Dendritic cell treated with granulocyte-macrophage colony-stimulating factor and Interleukin-4, amounts not matched to agents 40 ng/mL and 50 ng/mL, for 4 days (primary cell): ENCODE measurements around the gene ZBTB20.

Source experiments
- H3K27ac Mint-ChIP-seq: one replicate; pipeline ENCODE4 v1.8.0; 2022; ENCODE audit warnings: mild to moderate bottlenecking, mixed read lengths
- H3K27me3 Mint-ChIP-seq: one replicate; pipeline ENCODE4 v1.8.0; 2022; ENCODE audit warnings: mild to moderate bottlenecking, mixed read lengths
- H3K36me3 Mint-ChIP-seq: one replicate; pipeline ENCODE4 v1.8.0; 2022; ENCODE audit warnings: low read depth, mixed read lengths
- H3K4me1 Mint-ChIP-seq: one replicate; pipeline ENCODE4 v1.8.0; 2022; ENCODE audit warnings: low read depth, mixed read lengths
- H3K4me3 Mint-ChIP-seq: one replicate; pipeline ENCODE4 v1.8.0; 2022; ENCODE audit warnings: mild to moderate bottlenecking, moderate library complexity, mixed read lengths
- H3K9me3 Mint-ChIP-seq: one replicate; pipeline ENCODE4 v1.8.0; 2022; ENCODE audit warnings: mixed read lengths
- intact Hi-C: fragments of 100-400 bp; cut with micrococcal nuclease; formaldehyde crosslinking; loops from one replicate; pipeline ENCODE4 v1.15.0; 2022

Gene ZBTB20

GRCh38 chr3:114508208-114508607 lies 638.9 kb downstream of the ZBTB20 start:
- no peaks in the 10 kb centered on the region for H3K4me1 Mint-ChIP-seq
- no peak overlapping the region for H3K27ac Mint-ChIP-seq
- no peak overlapping the region for H3K4me3 Mint-ChIP-seq
- no peaks in the 10 kb centered on the region for H3K9me3 Mint-ChIP-seq
- no peaks in the 10 kb centered on the region for H3K36me3 Mint-ChIP-seq
- H3K27me3 Mint-ChIP-seq: no peaks in the 10 kb centered on the region
- intact Hi-C loops: no loop called here

- H3K36me3 Mint-ChIP-seq: no peaks in the 10 kb centered on the region
- no peak overlapping the region for H3K4me3 Mint-ChIP-seq
- intact Hi-C loops: no loop called here
- no peaks in the 10 kb centered on the region for H3K27me3 Mint-ChIP-seq
- H3K27ac Mint-ChIP-seq: no peak overlapping the region
- H3K4me1 Mint-ChIP-seq: no peaks in the 10 kb centered on the region
- H3K9me3 Mint-ChIP-seq: no peaks in the 10 kb centered on the region
Measured at GRCh38 chr3:114506591-114507300, 640.3 kb downstream of the ZBTB20 start.

- Mint-ChIP-seq H3K27ac (no peak overlapping the region), H3K36me3 (no peaks in the 10 kb centered on the region), H3K27me3 (no peaks in the 10 kb centered on the region), H3K4me3 (no peak overlapping the region), H3K4me1 (peaks cover 4% of the 10 kb centered on the region), H3K9me3 (no peaks in the 10 kb centered on the region)
- intact Hi-C loops: no loop called here
Measured at GRCh38 chr3:114504941-114505628, 642.0 kb downstream of the ZBTB20 start.

GRCh38 chr3:114502204-114502603 lies 644.9 kb downstream of the ZBTB20 start:
- H3K27ac Mint-ChIP-seq: no peak overlapping the region
- H3K9me3 Mint-ChIP-seq: no peaks in the 10 kb centered on the region
- H3K4me1 Mint-ChIP-seq: peaks cover 7% of the 10 kb centered on the region
- no peaks in the 10 kb centered on the region for H3K27me3 Mint-ChIP-seq
- no peaks in the 10 kb centered on the region for H3K36me3 Mint-ChIP-seq
- H3K4me3 Mint-ChIP-seq: no peak overlapping the region
- intact Hi-C loops: no loop called here

GRCh38 chr3:114499976-114500375 lies 647.1 kb downstream of the ZBTB20 start:
- H3K27me3 Mint-ChIP-seq: no peaks in the 10 kb centered on the region
- H3K4me1 Mint-ChIP-seq: peaks cover 7% of the 10 kb centered on the region
- no peak overlapping the region for H3K27ac Mint-ChIP-seq
- H3K36me3 Mint-ChIP-seq: no peaks in the 10 kb centered on the region
- H3K4me3 Mint-ChIP-seq: no peak overlapping the region
- no peaks in the 10 kb centered on the region for H3K9me3 Mint-ChIP-seq
- intact Hi-C loops: no loop called here

- intact Hi-C loops: no loop called here
- Mint-ChIP-seq H3K36me3 (no peaks in the 10 kb centered on the region), H3K9me3 (no peaks in the 10 kb centered on the region), H3K27me3 (no peaks in the 10 kb centered on the region), H3K27ac (no peak overlapping the region), H3K4me3 (no peak overlapping the region), H3K4me1 (peaks cover 7% of the 10 kb centered on the region)
Measured at GRCh38 chr3:114498539-114499370, 648.3 kb downstream of the ZBTB20 start.

GRCh38 chr3:114496874-114497273 lies 650.2 kb downstream of the ZBTB20 start:
- no peaks in the 10 kb centered on the region for H3K9me3 Mint-ChIP-seq
- no peak overlapping the region for H3K27ac Mint-ChIP-seq
- no peaks in the 10 kb centered on the region for H3K36me3 Mint-ChIP-seq
- H3K4me3 Mint-ChIP-seq: no peak overlapping the region
- no peaks in the 10 kb centered on the region for H3K27me3 Mint-ChIP-seq
- intact Hi-C loops: no loop called here
- peaks cover 7% of the 10 kb centered on the region for H3K4me1 Mint-ChIP-seq

GRCh38 chr3:114496466-114496865 lies 650.6 kb downstream of the ZBTB20 start:
- Mint-ChIP-seq H3K27ac (no peak overlapping the region), H3K9me3 (no peaks in the 10 kb centered on the region), H3K4me1 (peaks cover 7% of the 10 kb centered on the region), H3K27me3 (no peaks in the 10 kb centered on the region), H3K4me3 (no peak overlapping the region), H3K36me3 (no peaks in the 10 kb centered on the region)
- intact Hi-C loops: no loop called here

- intact Hi-C loops: no loop called here
- no peaks in the 10 kb centered on the region for H3K36me3 Mint-ChIP-seq
- H3K9me3 Mint-ChIP-seq: no peaks in the 10 kb centered on the region
- H3K4me1 Mint-ChIP-seq: peaks cover 7% of the 10 kb centered on the region
- no peak overlapping the region for H3K27ac Mint-ChIP-seq
- no peak overlapping the region for H3K4me3 Mint-ChIP-seq
- H3K27me3 Mint-ChIP-seq: no peaks in the 10 kb centered on the region
Measured at GRCh38 chr3:114496021-114496434, 651.1 kb downstream of the ZBTB20 start.

GRCh38 chr3:114494498-114494897 lies 652.6 kb downstream of the ZBTB20 start:
- intact Hi-C loops: no loop called here
- Mint-ChIP-seq H3K36me3 (no peaks in the 10 kb centered on the region), H3K27me3 (no peaks in the 10 kb centered on the region), H3K4me1 (no peaks in the 10 kb centered on the region), H3K27ac (no peak overlapping the region), H3K4me3 (no peak overlapping the region), H3K9me3 (no peaks in the 10 kb centered on the region)

- intact Hi-C loops: no loop called here
Measured at GRCh38 chr3:114490829-114491228, 656.3 kb downstream of the ZBTB20 start.

GRCh38 chr3:114487502-114487901 lies 659.6 kb downstream of the ZBTB20 start:
- Mint-ChIP-seq H3K4me1 (no peaks in the 10 kb centered on the region), H3K36me3 (no peaks in the 10 kb centered on the region), H3K4me3 (no peak overlapping the region), H3K27me3 (no peaks in the 10 kb centered on the region), H3K27ac (no peak overlapping the region), H3K9me3 (no peaks in the 10 kb centered on the region)
- intact Hi-C loops: no loop called here

More at GRCh38 chr3:114490829-114491228, 656.3 kb downstream of the ZBTB20 start:
- Mint-ChIP-seq H3K36me3 (no peaks in the 10 kb centered on the region), H3K9me3 (no peaks in the 10 kb centered on the region), H3K27ac (no peak overlapping the region), H3K4me3 (no peak overlapping the region), H3K27me3 (no peaks in the 10 kb centered on the region), H3K4me1 (no peaks in the 10 kb centered on the region)

- H3K4me1 Mint-ChIP-seq: peaks cover 6% of the 10 kb centered on the region
- H3K36me3 Mint-ChIP-seq: no peaks in the 10 kb centered on the region
- no peak overlapping the region for H3K27ac Mint-ChIP-seq
- no peaks in the 10 kb centered on the region for H3K9me3 Mint-ChIP-seq
- H3K27me3 Mint-ChIP-seq: no peaks in the 10 kb centered on the region
- intact Hi-C loops: no loop called here
- H3K4me3 Mint-ChIP-seq: no peak overlapping the region
Measured at GRCh38 chr3:114484919-114485318, 662.2 kb downstream of the ZBTB20 start.

GRCh38 chr3:114481113-114481512 lies 666.0 kb downstream of the ZBTB20 start:
- H3K27me3 Mint-ChIP-seq: no peaks in the 10 kb centered on the region
- no peaks in the 10 kb centered on the region for H3K36me3 Mint-ChIP-seq
- no peak overlapping the region for H3K4me3 Mint-ChIP-seq
- H3K4me1 Mint-ChIP-seq: peaks cover 6% of the 10 kb centered on the region
- no peak overlapping the region for H3K27ac Mint-ChIP-seq
- no peaks in the 10 kb centered on the region for H3K9me3 Mint-ChIP-seq
- intact Hi-C loops: no loop called here
